NB4 (cell line): ENCODE data around the gene BRD4.

ENCODE experiments used
- CTCF ChIP-seq: IDR thresholded peaks from one replicate; pipeline ENCODE4 v1.5.1; 2012; ENCODE audit warnings: low read depth, low read length
- MAX ChIP-seq: IDR thresholded peaks from 2 replicates; pipeline ENCODE4 v1.6.1; 2011; ENCODE audit warnings: low read depth, low read length
- MYC ChIP-seq: IDR thresholded peaks from 2 replicates; pipeline ENCODE4 v1.6.1; 2011; ENCODE audit warnings: low read depth, low read length
- POLR2A ChIP-seq: IDR thresholded peaks from 2 replicates; pipeline ENCODE4 v1.6.1; 2011; ENCODE audit warnings: mild to moderate bottlenecking; ENCODE audit not compliant: insufficient read length; ENCODE audit errors: extremely low read depth

- TF ChIP-seq CTCF: no peak
- no peak for TF ChIP-seq POLR2A
- no peak for TF ChIP-seq MAX
- TF ChIP-seq MYC: no peak
Measured at GRCh38 chr19:15196360-15197005, 135.9 kb downstream of the BRD4 start.
